GM23338 (cell line): ENCODE measurements around the gene TIPRL. TPM values are rescaled to one million over a fixed set of nuclear protein-coding genes. Genes with fewer than 3 reads are reported as not detected.

Experiments
- ATAC-seq: fragments of 200-7000 bp; cut with Tn5 transposase; 3 replicates; pipeline ENCODE4 v1.9.1; 2020
- DNase-seq: peaks from one replicate; pipeline ENCODE4 v3.0.0-alpha.2; 2015; ENCODE audit warnings: low spot score
- H2AFZ ChIP-seq: fragments of 200-600 bp; sonication (generic); 2 replicates; pipeline ENCODE4 v1.8.0; 2016; ENCODE audit warnings: antibody characterized with exemption, mild to moderate bottlenecking, moderate library complexity
- H3F3A ChIP-seq: fragments of 200-600 bp; sonication (generic); replicated peaks from 2 replicates; pipeline ENCODE4 v1.8.0; 2017; ENCODE audit warnings: antibody characterized with exemption, mixed run types, low read depth
- H3K27ac ChIP-seq: fragments of 200-600 bp; sonication (generic); 2 replicates; pipeline ENCODE4 v1.6.1; 2016; ENCODE audit warnings: low read depth
- H3K27me3 ChIP-seq: fragments of 200-600 bp; sonication (generic); 2 replicates; pipeline ENCODE4 v1.8.0; 2016; ENCODE audit warnings: mild to moderate bottlenecking, mixed run types, moderate library complexity; ENCODE audit not compliant: insufficient read depth
- H3K36me3 ChIP-seq: fragments of 200-600 bp; sonication (generic); 2 replicates; pipeline ENCODE4 v1.8.0; 2016; ENCODE audit warnings: mild to moderate bottlenecking; ENCODE audit not compliant: insufficient read depth
- H3K4me1 ChIP-seq: fragments of 200-600 bp; sonication (generic); 2 replicates; pipeline ENCODE4 v1.8.0; 2016; ENCODE audit warnings: mild to moderate bottlenecking, moderate library complexity; ENCODE audit not compliant: insufficient read depth
- H3K4me2 ChIP-seq: fragments of 200-600 bp; sonication (generic); 2 replicates; pipeline ENCODE4 v1.7.1; 2017; ENCODE audit warnings: mixed run types
- H3K4me3 ChIP-seq: fragments of 200-600 bp; sonication (generic); 2 replicates; pipeline ENCODE4 v1.6.1; 2016; ENCODE audit warnings: mixed run types
- H3K79me2 ChIP-seq: fragments of 200-600 bp; sonication (generic); replicated peaks from 2 replicates; pipeline ENCODE4 v1.8.0; 2017; ENCODE audit warnings: mild to moderate bottlenecking; ENCODE audit not compliant: insufficient read depth
- H3K9me2 ChIP-seq: fragments of 200-600 bp; sonication (generic); 2 replicates; pipeline ENCODE4 v1.8.0; 2017; ENCODE audit not compliant: insufficient read depth
- H4K20me1 ChIP-seq: fragments of 200-600 bp; sonication (generic); replicated peaks from 2 replicates; pipeline ENCODE4 v1.8.0; 2017; ENCODE audit warnings: mild to moderate bottlenecking; ENCODE audit not compliant: insufficient read depth
- H3K27ac Mint-ChIP-seq: 2 replicates; pipeline ENCODE4 v1.8.0; 2020; ENCODE audit warnings: inconsistent platforms, mild to moderate bottlenecking, moderate library complexity, mixed read lengths
- H3K27me3 Mint-ChIP-seq: 3 replicates; pipeline ENCODE4 v1.8.0; 2022; ENCODE audit warnings: low read depth, mild to moderate bottlenecking, moderate library complexity, mixed read lengths, inconsistent platforms; ENCODE audit not compliant: insufficient read depth, poor library complexity
- H3K36me3 Mint-ChIP-seq: 3 replicates; pipeline ENCODE4 v1.8.0; 2021; ENCODE audit warnings: low read depth, mild to moderate bottlenecking, inconsistent platforms, moderate library complexity, mixed read lengths
- H3K4me1 Mint-ChIP-seq: 3 replicates; pipeline ENCODE4 v1.8.0; 2020; ENCODE audit warnings: mild to moderate bottlenecking, inconsistent platforms, mixed read lengths
- H3K4me3 Mint-ChIP-seq: 3 replicates; pipeline ENCODE4 v1.8.0; 2021; ENCODE audit warnings: moderate library complexity, mild to moderate bottlenecking, inconsistent platforms, mixed read lengths
- H3K9me3 Mint-ChIP-seq: 3 replicates; pipeline ENCODE4 v1.8.0; 2020; ENCODE audit warnings: moderate library complexity, mild to moderate bottlenecking, inconsistent platforms, mixed read lengths
- CREB1 ChIP-seq: fragments of 250-450 bp; sonication (Bioruptor Pico); IDR thresholded peaks from 2 replicates; pipeline ENCODE4 v1.5.0; 2020; ENCODE audit warnings: low read depth, mild to moderate bottlenecking, moderate library complexity
- ETS1 ChIP-seq: IDR thresholded peaks from 2 replicates; pipeline ENCODE4 v1.6.1; 2016; ENCODE audit warnings: antibody characterized with exemption
- EZH2 ChIP-seq: fragments of 200-600 bp; sonication (generic); IDR thresholded peaks from one replicate; pipeline ENCODE4 v1.8.0; 2017; ENCODE audit warnings: antibody characterized with exemption, mild to moderate bottlenecking, low read depth; ENCODE audit not compliant: unreplicated experiment
- EZH2phosphoT487 ChIP-seq: fragments of 200-600 bp; sonication (generic); IDR thresholded peaks from one replicate; pipeline ENCODE4 v1.8.1; 2018; ENCODE audit warnings: antibody characterized with exemption; ENCODE audit not compliant: unreplicated experiment
- JUNB ChIP-seq: IDR thresholded peaks from one replicate; pipeline ENCODE4 v1.6.1; 2016; ENCODE audit warnings: antibody characterized with exemption; ENCODE audit not compliant: unreplicated experiment
- NANOG ChIP-seq: IDR thresholded peaks from 2 replicates; pipeline ENCODE4 v1.6.1; 2016; ENCODE audit warnings: antibody characterized with exemption, borderline replicate concordance
- POLR2AphosphoS5 ChIP-seq: IDR thresholded peaks from 2 replicates; pipeline ENCODE4 v1.6.1; 2016; ENCODE audit warnings: antibody characterized with exemption, low read depth
- STAT1 ChIP-seq: IDR thresholded peaks from one replicate; pipeline ENCODE4 v1.6.1; 2016; ENCODE audit warnings: antibody characterized with exemption; ENCODE audit not compliant: unreplicated experiment
- ZNF114 ChIP-seq: fragments of 250-450 bp; sonication (Bioruptor Pico); IDR thresholded peaks from 2 replicates; pipeline ENCODE4 v1.5.0; 2020; ENCODE audit warnings: mild to moderate bottlenecking, moderate library complexity
- ZNF331 ChIP-seq: fragments of 250-450 bp; sonication (Bioruptor Pico); IDR thresholded peaks from 2 replicates; pipeline ENCODE4 v1.5.0; 2020; ENCODE audit warnings: low read depth, mild to moderate bottlenecking, moderate library complexity
- polyA plus RNA-seq: library from polyadenylated mRNA; unstranded; fragments of >200 nt; fragmentation: Nextera tagmentation; extraction: Ambion mirVana; gene quantifications from 2 replicates; pipeline ENCODE4 v1.2.1, GENCODE V29; 2016
- total RNA-seq: library from RNA; depleted of rRNA; stranded (reverse); fragments of >200 nt; shearing (Covaris generic); gene quantifications from 2 replicates; pipeline ENCODE4 v1.2.3, GENCODE V29; 2014
- TF ChIP-seq, protein P1 (sequence below): IDR thresholded peaks from one replicate; pipeline ENCODE4 v1.6.1; 2018; ENCODE audit warnings: antibody characterized with exemption; ENCODE audit not compliant: unreplicated experiment
- TF ChIP-seq, protein P2 (sequence below): fragments of 250-450 bp; sonication (Bioruptor Pico); IDR thresholded peaks from 2 replicates; pipeline ENCODE4 v1.5.0; 2020; ENCODE audit warnings: mild to moderate bottlenecking, moderate library complexity
- TF ChIP-seq, protein P3 (sequence below), 2 experiments: fragments of 200-600 bp in 1 of 2; sonication (generic) in 1 of 2; conservative IDR thresholded peaks; 2 replicates each; pipeline versions ENCODE4 v1.5.1 to v1.6.1; 2016 to 2017; ENCODE audit warnings: antibody characterized with exemption in 2 of 2, low read depth in 2 of 2, mild to moderate bottlenecking in 2 of 2, moderate library complexity in 1 of 2

The TIPRL gene
- total and polyA plus RNA-seq, 2 experiments from 2014 or later = 15.9 to 32.0 TPM

DNA sequence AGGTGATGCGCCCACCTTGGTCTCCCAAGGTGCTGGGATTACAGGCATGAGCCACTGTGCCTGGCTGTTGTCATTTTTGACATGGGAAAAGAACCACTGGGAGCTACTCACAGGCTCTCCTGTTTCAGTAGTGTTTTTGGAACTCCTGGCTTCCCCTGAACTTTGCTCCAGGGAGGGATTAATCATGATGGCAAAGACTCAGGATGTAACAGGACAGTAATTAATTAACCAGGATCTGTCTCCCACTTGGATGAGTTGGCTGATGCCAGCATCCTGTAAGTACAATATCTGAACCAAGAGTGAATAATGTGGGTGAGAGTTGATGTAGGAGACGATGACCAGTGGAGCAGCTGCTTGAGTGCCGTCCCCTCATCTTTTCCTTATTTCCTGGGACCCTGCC, 51.9 kb downstream of the TIPRL start:
- no peak for ATAC-seq
- no peak overlapping the region for H2AFZ ChIP-seq
- peaks cover 2% of the 10 kb centered on the region; the same call in 1 of the 2 replicates for H3K36me3 ChIP-seq
- H3K4me3 ChIP-seq = no peak overlapping the region
- H3F3A ChIP-seq = no peaks in the 10 kb centered on the region
- H3K79me2 ChIP-seq = peaks cover 48% of the 10 kb centered on the region
- TF ChIP-seq POLR2AphosphoS5 (no peak), CREB1 (no peak), ZNF114 (CRISPR knock-in tag) (no peak), EZH2phosphoT487 (no peak), STAT1 (no peak), ETS1 (no peak), NANOG (no peak), EZH2 (no peak), ZNF331 (CRISPR knock-in tag) (no peak), JUNB (no peak)
- TF ChIP-seq, protein P1, sequence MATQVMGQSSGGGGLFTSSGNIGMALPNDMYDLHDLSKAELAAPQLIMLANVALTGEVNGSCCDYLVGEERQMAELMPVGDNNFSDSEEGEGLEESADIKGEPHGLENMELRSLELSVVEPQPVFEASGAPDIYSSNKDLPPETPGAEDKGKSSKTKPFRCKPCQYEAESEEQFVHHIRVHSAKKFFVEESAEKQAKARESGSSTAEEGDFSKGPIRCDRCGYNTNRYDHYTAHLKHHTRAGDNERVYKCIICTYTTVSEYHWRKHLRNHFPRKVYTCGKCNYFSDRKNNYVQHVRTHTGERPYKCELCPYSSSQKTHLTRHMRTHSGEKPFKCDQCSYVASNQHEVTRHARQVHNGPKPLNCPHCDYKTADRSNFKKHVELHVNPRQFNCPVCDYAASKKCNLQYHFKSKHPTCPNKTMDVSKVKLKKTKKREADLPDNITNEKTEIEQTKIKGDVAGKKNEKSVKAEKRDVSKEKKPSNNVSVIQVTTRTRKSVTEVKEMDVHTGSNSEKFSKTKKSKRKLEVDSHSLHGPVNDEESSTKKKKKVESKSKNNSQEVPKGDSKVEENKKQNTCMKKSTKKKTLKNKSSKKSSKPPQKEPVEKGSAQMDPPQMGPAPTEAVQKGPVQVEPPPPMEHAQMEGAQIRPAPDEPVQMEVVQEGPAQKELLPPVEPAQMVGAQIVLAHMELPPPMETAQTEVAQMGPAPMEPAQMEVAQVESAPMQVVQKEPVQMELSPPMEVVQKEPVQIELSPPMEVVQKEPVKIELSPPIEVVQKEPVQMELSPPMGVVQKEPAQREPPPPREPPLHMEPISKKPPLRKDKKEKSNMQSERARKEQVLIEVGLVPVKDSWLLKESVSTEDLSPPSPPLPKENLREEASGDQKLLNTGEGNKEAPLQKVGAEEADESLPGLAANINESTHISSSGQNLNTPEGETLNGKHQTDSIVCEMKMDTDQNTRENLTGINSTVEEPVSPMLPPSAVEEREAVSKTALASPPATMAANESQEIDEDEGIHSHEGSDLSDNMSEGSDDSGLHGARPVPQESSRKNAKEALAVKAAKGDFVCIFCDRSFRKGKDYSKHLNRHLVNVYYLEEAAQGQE = no peak
- TF ChIP-seq, protein P2, sequence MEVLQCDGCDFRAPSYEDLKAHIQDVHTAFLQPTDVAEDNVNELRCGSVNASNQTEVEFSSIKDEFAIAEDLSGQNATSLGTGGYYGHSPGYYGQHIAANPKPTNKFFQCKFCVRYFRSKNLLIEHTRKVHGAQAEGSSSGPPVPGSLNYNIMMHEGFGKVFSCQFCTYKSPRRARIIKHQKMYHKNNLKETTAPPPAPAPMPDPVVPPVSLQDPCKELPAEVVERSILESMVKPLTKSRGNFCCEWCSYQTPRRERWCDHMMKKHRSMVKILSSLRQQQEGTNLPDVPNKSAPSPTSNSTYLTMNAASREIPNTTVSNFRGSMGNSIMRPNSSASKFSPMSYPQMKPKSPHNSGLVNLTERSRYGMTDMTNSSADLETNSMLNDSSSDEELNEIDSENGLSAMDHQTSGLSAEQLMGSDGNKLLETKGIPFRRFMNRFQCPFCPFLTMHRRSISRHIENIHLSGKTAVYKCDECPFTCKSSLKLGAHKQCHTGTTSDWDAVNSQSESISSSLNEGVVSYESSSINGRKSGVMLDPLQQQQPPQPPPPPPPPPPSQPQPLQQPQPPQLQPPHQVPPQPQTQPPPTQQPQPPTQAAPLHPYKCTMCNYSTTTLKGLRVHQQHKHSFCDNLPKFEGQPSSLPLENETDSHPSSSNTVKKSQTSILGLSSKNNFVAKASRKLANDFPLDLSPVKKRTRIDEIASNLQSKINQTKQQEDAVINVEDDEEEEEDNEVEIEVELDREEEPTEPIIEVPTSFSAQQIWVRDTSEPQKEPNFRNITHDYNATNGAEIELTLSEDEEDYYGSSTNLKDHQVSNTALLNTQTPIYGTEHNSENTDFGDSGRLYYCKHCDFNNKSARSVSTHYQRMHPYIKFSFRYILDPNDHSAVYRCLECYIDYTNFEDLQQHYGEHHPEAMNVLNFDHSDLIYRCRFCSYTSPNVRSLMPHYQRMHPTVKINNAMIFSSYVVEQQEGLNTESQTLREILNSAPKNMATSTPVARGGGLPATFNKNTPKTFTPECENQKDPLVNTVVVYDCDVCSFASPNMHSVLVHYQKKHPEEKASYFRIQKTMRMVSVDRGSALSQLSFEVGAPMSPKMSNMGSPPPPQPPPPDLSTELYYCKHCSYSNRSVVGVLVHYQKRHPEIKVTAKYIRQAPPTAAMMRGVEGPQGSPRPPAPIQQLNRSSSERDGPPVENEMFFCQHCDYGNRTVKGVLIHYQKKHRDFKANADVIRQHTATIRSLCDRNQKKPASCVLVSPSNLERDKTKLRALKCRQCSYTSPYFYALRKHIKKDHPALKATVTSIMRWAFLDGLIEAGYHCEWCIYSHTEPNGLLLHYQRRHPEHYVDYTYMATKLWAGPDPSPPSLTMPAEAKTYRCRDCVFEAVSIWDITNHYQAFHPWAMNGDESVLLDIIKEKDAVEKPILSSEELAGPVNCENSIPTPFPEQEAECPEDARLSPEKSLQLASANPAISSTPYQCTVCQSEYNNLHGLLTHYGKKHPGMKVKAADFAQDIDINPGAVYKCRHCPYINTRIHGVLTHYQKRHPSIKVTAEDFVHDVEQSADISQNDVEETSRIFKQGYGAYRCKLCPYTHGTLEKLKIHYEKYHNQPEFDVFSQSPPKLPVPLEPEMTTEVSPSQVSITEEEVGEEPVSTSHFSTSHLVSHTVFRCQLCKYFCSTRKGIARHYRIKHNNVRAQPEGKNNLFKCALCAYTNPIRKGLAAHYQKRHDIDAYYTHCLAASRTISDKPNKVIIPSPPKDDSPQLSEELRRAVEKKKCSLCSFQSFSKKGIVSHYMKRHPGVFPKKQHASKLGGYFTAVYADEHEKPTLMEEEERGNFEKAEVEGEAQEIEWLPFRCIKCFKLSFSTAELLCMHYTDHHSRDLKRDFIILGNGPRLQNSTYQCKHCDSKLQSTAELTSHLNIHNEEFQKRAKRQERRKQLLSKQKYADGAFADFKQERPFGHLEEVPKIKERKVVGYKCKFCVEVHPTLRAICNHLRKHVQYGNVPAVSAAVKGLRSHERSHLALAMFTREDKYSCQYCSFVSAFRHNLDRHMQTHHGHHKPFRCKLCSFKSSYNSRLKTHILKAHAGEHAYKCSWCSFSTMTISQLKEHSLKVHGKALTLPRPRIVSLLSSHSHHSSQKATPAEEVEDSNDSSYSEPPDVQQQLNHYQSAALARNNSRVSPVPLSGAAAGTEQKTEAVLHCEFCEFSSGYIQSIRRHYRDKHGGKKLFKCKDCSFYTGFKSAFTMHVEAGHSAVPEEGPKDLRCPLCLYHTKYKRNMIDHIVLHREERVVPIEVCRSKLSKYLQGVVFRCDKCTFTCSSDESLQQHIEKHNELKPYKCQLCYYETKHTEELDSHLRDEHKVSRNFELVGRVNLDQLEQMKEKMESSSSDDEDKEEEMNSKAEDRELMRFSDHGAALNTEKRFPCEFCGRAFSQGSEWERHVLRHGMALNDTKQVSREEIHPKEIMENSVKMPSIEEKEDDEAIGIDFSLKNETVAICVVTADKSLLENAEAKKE = no peak
- TF ChIP-seq, protein P3, sequence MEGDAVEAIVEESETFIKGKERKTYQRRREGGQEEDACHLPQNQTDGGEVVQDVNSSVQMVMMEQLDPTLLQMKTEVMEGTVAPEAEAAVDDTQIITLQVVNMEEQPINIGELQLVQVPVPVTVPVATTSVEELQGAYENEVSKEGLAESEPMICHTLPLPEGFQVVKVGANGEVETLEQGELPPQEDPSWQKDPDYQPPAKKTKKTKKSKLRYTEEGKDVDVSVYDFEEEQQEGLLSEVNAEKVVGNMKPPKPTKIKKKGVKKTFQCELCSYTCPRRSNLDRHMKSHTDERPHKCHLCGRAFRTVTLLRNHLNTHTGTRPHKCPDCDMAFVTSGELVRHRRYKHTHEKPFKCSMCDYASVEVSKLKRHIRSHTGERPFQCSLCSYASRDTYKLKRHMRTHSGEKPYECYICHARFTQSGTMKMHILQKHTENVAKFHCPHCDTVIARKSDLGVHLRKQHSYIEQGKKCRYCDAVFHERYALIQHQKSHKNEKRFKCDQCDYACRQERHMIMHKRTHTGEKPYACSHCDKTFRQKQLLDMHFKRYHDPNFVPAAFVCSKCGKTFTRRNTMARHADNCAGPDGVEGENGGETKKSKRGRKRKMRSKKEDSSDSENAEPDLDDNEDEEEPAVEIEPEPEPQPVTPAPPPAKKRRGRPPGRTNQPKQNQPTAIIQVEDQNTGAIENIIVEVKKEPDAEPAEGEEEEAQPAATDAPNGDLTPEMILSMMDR (conservative IDR thresholded peaks at IDR 0.05; ENCODE audit: low read depth in 2 of 2) = no peak
- H3K4me3 Mint-ChIP-seq = no peak overlapping the region
- H3K27ac ChIP-seq = no peak overlapping the region
- peaks cover 7% of the 10 kb centered on the region for H4K20me1 ChIP-seq
- no peaks in the 10 kb centered on the region for H3K9me3 Mint-ChIP-seq
- peaks cover 7% of the 10 kb centered on the region; the same call in 2 of the 3 replicates for H3K36me3 Mint-ChIP-seq
- peaks cover 3% of the 10 kb centered on the region for H3K27me3 Mint-ChIP-seq
- no peak overlapping the region for H3K4me2 ChIP-seq
- no peaks in the 10 kb centered on the region for H3K9me2 ChIP-seq
- no peaks in the 10 kb centered on the region for H3K27me3 ChIP-seq
- H3K27ac Mint-ChIP-seq = no peak overlapping the region
- peaks cover 18% of the 10 kb centered on the region; the same call in 2 of the 3 replicates for H3K4me1 Mint-ChIP-seq
- no peak for DNase-seq
- H3K4me1 ChIP-seq = peaks cover 11% of the 10 kb centered on the region
